ENCODE measurements around the gene EIF2A.

EIF2A gene

GRCh38 chr3:150613709-150614480, 67.3 kb downstream of the EIF2A start:
- no peak for TF ChIP-seq CTCF (IDR thresholded peaks at IDR 0.05)

- TF ChIP-seq CTCF (IDR thresholded peaks at IDR 0.05) = no peak
Observed at GRCh38 chr3:150620002-150620689, 73.6 kb downstream of the EIF2A start.

- TF ChIP-seq CTCF (IDR thresholded peaks at IDR 0.05) = no peak
Observed at GRCh38 chr3:150623945-150624344, 77.4 kb downstream of the EIF2A start.

- TF ChIP-seq CTCF (IDR thresholded peaks at IDR 0.05) = no peak
Observed at GRCh38 chr3:150626148-150626930, 79.8 kb downstream of the EIF2A start.

GRCh38 chr3:150627557-150627956, 81.0 kb downstream of the EIF2A start:
- TF ChIP-seq CTCF (IDR thresholded peaks at IDR 0.05) = no peak

GRCh38 chr3:150631515-150632221, 85.1 kb downstream of the EIF2A start:
- TF ChIP-seq CTCF (IDR thresholded peaks at IDR 0.05) = no peak

GRCh38 chr3:150635076-150635475, 88.5 kb downstream of the EIF2A start:
- TF ChIP-seq CTCF (IDR thresholded peaks at IDR 0.05) = no peak

All from LNCAP (cell line).